ENCODE data around the gene RHEB.

GRCh38 chr7:151511946-151512345 is 7.7 kb downstream of the RHEB start:
- TF ChIP-seq, protein P1, sequence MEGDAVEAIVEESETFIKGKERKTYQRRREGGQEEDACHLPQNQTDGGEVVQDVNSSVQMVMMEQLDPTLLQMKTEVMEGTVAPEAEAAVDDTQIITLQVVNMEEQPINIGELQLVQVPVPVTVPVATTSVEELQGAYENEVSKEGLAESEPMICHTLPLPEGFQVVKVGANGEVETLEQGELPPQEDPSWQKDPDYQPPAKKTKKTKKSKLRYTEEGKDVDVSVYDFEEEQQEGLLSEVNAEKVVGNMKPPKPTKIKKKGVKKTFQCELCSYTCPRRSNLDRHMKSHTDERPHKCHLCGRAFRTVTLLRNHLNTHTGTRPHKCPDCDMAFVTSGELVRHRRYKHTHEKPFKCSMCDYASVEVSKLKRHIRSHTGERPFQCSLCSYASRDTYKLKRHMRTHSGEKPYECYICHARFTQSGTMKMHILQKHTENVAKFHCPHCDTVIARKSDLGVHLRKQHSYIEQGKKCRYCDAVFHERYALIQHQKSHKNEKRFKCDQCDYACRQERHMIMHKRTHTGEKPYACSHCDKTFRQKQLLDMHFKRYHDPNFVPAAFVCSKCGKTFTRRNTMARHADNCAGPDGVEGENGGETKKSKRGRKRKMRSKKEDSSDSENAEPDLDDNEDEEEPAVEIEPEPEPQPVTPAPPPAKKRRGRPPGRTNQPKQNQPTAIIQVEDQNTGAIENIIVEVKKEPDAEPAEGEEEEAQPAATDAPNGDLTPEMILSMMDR (IDR thresholded peaks at IDR 0.05) = no peak
- no peak for TF ChIP-seq POLR2A (IDR thresholded peaks at IDR 0.05)

All from heart left ventricle (tissue), 13 donors.